Neural progenitor cell (in vitro differentiated cells): Measurements from ENCODE around the gene MRPS6.

Experiments
- CTCF ChIP-seq: fragments of 200-600 bp; sonication (generic); IDR thresholded peaks from 2 replicates; pipeline ENCODE4 v1.5.1; 2017; ENCODE audit warnings: antibody characterized with exemption, mild to moderate bottlenecking
- EZH2 ChIP-seq: fragments of 200-600 bp; sonication (generic); IDR thresholded peaks from 2 replicates; pipeline ENCODE4 v1.6.1; 2017; ENCODE audit warnings: antibody characterized with exemption, mild to moderate bottlenecking, moderate library complexity

DNA sequence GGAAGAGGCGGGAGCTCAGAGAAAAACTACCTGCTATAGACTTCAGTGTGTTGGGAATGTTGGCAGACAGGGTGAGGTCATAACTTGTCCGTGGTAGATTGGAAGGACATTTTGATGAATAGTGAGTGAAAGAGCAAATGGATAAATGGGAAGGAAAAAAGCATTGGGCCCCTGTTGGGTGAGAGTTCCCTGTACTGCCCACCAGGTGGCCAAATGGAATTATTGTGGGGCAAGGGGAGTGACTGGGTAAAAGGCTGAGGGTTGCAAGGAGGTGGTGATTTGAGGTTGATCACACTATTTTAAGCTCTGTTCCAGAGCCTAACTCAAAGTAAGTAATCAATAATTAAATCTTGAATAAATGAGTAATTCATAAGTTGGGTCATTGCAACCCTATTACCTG lies 60.4 kb downstream of the MRPS6 start:
- TF ChIP-seq CTCF, result peak; percentile 45
- no peak for TF ChIP-seq EZH2
